ENCODE data around the gene CDRT15.
"Not testable (repeated sequence)": the region's sequence is repeated elsewhere in the genome, so short reads cannot be mapped to it uniquely, and the experiment has no call there.

The CDRT15 gene

GRCh38 chr17:14205992-14206461 is 30.6 kb downstream of the CDRT15 start:
- no peak for DNase-seq

- no peak for DNase-seq
These were observed 31.3 kb downstream of the CDRT15 start for GRCh38 chr17:14205380-14205779.

- no peak for DNase-seq
These were observed 32.1 kb downstream of the CDRT15 start for GRCh38 chr17:14204546-14204945.

- no peak for DNase-seq
These were observed 32.6 kb downstream of the CDRT15 start for GRCh38 chr17:14204084-14204483.

GRCh38 chr17:14203388-14203787 is 33.3 kb downstream of the CDRT15 start:
- DNase-seq, result no peak

- no peak for DNase-seq
These were observed 34.1 kb downstream of the CDRT15 start for GRCh38 chr17:14202388-14203166.

GRCh38 chr17:14201988-14202380 is 34.7 kb downstream of the CDRT15 start:
- peak in 1 of 3 donors; percentile 6 for DNase-seq

GRCh38 chr17:14201021-14201987 is 35.4 kb downstream of the CDRT15 start:
- DNase-seq, result peak; percentile 38 to 60 (median 45)

GRCh38 chr17:14200354-14200753 is 36.3 kb downstream of the CDRT15 start:
- no peak for DNase-seq

- DNase-seq, result no peak
These were observed 37.1 kb downstream of the CDRT15 start for GRCh38 chr17:14199601-14200000.

GRCh38 chr17:14198575-14198974 is 38.1 kb downstream of the CDRT15 start:
- no peak for DNase-seq

- DNase-seq, result no peak
These were observed 38.6 kb downstream of the CDRT15 start for GRCh38 chr17:14198013-14198412.

- DNase-seq, result no peak
These were observed 39.1 kb downstream of the CDRT15 start for GRCh38 chr17:14197586-14197985.

- no peak for DNase-seq
These were observed 39.6 kb downstream of the CDRT15 start for GRCh38 chr17:14197057-14197456.

- no peak for DNase-seq
These were observed 40.2 kb downstream of the CDRT15 start for GRCh38 chr17:14196377-14196997.

GRCh38 chr17:14192636-14193344 is 43.9 kb downstream of the CDRT15 start:
- DNase-seq, result not testable (repeated sequence)

- DNase-seq, result not testable (repeated sequence)
These were observed 44.6 kb downstream of the CDRT15 start for GRCh38 chr17:14192039-14192438.

- not testable (repeated sequence) for DNase-seq
These were observed 45.2 kb downstream of the CDRT15 start for GRCh38 chr17:14191469-14191868.

- not testable (repeated sequence) for DNase-seq
These were observed 45.9 kb downstream of the CDRT15 start for GRCh38 chr17:14190774-14191173.

GRCh38 chr17:14186443-14186842 is 50.2 kb downstream of the CDRT15 start:
- not testable (repeated sequence) for DNase-seq

Measured in suppressor macrophage treated with lipopolysaccharide for 1 hour (primary cell).